Activated T-helper 2 cell treated with anti-CD3 and anti-CD28 coated beads, Interferon-gamma antibody, Interleukin-2, Interleukin-4, amounts not matched to agents 10 μg/mL and 5 μg/mL and 100 μg/mL, durations not matched to agents 14 hours and 24 hours and 36 hours (primary cell): ENCODE results near the gene TAGLN3. TPM values are rescaled to one million over a fixed set of nuclear protein-coding genes. Genes with fewer than 3 reads are reported as not detected.

Experiments used
- DNase-seq: peaks from one replicate; pipeline ENCODE4 v3.0.0; 2021; ENCODE audit warnings: low spot score
- H3K27ac Mint-ChIP-seq: one replicate; pipeline ENCODE4 v1.8.0; 2021; ENCODE audit warnings: mixed read lengths
- H3K27me3 Mint-ChIP-seq: one replicate; pipeline ENCODE4 v1.8.0; 2021; ENCODE audit warnings: low read depth, mixed read lengths
- H3K36me3 Mint-ChIP-seq: one replicate; pipeline ENCODE4 v1.8.0; 2021; ENCODE audit warnings: low read depth, mixed read lengths
- H3K4me1 Mint-ChIP-seq: one replicate; pipeline ENCODE4 v1.8.0; 2021; ENCODE audit warnings: low read depth, mixed read lengths
- H3K4me3 Mint-ChIP-seq: one replicate; pipeline ENCODE4 v1.8.0; 2021; ENCODE audit warnings: low read depth, mild to moderate bottlenecking, moderate library complexity, mixed read lengths
- H3K9me3 Mint-ChIP-seq: one replicate; pipeline ENCODE4 v1.8.0; 2021; ENCODE audit warnings: mixed read lengths
- intact Hi-C: fragments of 100-400 bp; cut with micrococcal nuclease; formaldehyde crosslinking; loops from one replicate; pipeline ENCODE4 v1.15.1; 2023
- total RNA-seq: library from RNA; stranded (reverse); gene quantifications from 2 replicates; pipeline ENCODE4 v1.2.3, GENCODE V29; 2022

TAGLN3 gene
- total RNA-seq, 1 donor from 2014 or later, result 0.34 TPM

DNA sequence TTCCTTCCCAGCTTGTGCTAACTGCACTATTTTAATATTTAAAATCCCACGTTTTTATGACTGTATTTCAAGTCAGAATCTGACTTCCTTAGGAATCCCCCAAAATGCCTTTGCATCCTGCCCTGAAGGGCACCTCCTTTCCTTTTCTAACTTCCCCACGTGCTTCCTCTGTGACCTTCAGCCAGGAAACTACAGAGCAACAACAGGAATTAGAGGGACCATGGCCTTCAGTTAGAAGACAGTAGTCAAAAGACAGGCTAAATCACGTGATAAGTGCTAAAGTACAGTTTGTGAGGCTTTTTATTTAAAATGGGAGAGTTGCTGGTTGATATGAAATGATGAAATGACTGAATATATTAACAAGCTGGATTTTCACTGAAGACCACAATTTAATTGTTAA lies 31.7 kb upstream of the TAGLN3 start:
- DNase-seq, result no peak
- H3K4me3 Mint-ChIP-seq, result no peak overlapping the region
- intact Hi-C loops, result loop anchor here (1.0 to 5.0 kb wide), 6 partner anchors 46 to 388 kb away; no protein-coding TSS in a partner anchor
- no peaks in the 10 kb centered on the region for H3K9me3 Mint-ChIP-seq
- peaks cover 17% of the 10 kb centered on the region for H3K4me1 Mint-ChIP-seq
- H3K36me3 Mint-ChIP-seq, result no peaks in the 10 kb centered on the region
- no peak overlapping the region for H3K27ac Mint-ChIP-seq
- H3K27me3 Mint-ChIP-seq, result peaks cover 6% of the 10 kb centered on the region

DNA sequence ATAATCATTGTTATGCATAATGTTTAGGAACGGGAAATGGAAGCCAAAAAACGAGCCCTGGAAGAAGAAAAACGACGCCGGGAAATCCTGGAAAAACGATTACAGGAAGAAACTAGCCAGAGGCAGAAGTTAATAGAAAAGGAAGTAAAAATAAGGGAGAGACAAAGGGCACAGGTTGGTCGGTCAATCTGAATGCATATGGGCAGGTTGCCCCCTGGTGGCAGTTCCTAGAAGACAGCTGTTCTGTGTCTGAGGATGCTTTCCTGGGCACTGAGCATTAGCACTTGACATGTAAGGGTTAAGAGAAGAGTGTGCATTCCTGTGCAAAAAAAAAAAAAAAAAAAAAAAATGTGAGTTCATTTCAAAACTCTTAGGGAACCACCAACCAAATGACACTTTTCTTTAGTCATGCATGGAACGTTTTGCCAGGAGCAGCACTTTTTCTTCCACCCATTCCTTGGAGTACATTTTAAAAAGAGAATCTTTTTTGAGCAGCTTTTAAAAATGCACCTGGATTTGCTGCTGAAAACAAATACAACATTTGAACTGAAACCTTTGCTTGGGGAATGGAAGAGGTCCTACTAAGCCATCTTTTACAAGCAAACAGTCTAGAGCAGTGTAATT lies 31.0 kb upstream of the TAGLN3 start:
- DNase-seq, result peak; percentile 67
- H3K4me1 Mint-ChIP-seq, result peaks cover 17% of the 10 kb centered on the region
- H3K9me3 Mint-ChIP-seq, result no peaks in the 10 kb centered on the region
- H3K36me3 Mint-ChIP-seq, result no peaks in the 10 kb centered on the region
- intact Hi-C loops, result loop anchor here (1.0 to 5.0 kb wide), 6 partner anchors 46 to 389 kb away; no protein-coding TSS in a partner anchor
- no peak overlapping the region for H3K4me3 Mint-ChIP-seq
- H3K27ac Mint-ChIP-seq, result no peak overlapping the region
- peaks cover 6% of the 10 kb centered on the region for H3K27me3 Mint-ChIP-seq

DNA sequence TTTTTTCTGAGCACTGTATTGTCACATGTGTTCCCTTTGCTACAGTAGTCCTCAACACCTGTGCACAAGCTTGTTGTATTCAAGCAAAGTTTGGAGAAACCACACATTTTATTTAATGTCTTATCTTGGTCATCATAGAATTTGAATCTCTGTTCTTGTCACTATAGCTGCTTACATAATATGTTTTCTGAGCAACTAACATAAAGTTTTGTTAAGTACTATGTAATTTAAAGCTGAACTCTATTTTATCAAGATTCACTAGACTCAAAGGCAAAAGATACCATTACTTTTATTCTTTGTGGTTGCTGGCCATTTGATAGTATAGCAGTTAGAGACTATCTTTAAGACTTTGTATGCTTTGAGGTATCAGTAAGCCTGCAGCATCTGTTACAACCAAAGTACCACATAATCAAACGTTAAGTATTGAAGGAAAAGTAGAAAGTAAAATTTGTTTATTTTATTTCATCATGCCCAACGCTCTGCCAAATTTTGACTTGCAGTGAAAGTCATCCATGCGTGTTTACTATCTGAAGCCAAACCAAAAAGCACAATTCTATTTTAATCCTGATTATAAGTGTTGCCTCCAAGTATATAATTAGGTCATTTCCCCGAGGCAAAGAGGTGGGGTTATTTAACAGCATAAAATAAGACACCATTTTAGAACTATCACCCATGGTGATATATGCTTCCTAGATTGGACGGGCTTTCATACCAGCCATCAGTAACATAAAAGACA lies 30.2 kb upstream of the TAGLN3 start:
- no peak for DNase-seq
- no peaks in the 10 kb centered on the region for H3K36me3 Mint-ChIP-seq
- peaks cover 8% of the 10 kb centered on the region for H3K27me3 Mint-ChIP-seq
- H3K27ac Mint-ChIP-seq, result no peak overlapping the region
- intact Hi-C loops, result loop anchor here (5.0 kb wide), 1 partner anchor 106 kb away; no protein-coding TSS in a partner anchor
- no peak overlapping the region for H3K4me3 Mint-ChIP-seq
- H3K4me1 Mint-ChIP-seq, result peaks cover 13% of the 10 kb centered on the region
- no peaks in the 10 kb centered on the region for H3K9me3 Mint-ChIP-seq

DNA sequence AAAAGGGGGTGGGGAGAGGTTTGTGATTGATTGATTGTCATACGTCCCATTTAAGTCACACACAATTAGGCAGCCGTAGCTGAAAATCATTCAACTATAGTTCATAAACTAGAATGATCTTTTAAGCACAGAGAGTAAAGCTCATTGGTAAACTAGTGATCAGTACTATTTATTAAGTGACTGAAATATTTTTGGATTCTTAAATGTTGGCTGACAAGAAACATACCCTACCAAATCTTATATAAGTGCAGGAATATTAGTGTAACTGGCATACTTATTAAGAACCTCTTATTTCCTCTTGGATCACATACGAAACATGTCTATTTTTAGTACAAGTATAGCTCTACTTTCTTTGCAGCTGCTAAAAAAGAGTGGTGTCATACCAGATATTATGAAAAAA lies 28.3 kb upstream of the TAGLN3 start:
- H3K4me3 Mint-ChIP-seq, result no peak overlapping the region
- intact Hi-C loops, result no loop called here
- no peaks in the 10 kb centered on the region for H3K36me3 Mint-ChIP-seq
- no peak for DNase-seq
- no peaks in the 10 kb centered on the region for H3K9me3 Mint-ChIP-seq
- no peak overlapping the region for H3K27ac Mint-ChIP-seq
- peaks cover 9% of the 10 kb centered on the region for H3K4me1 Mint-ChIP-seq
- H3K27me3 Mint-ChIP-seq, result peaks cover 16% of the 10 kb centered on the region

DNA sequence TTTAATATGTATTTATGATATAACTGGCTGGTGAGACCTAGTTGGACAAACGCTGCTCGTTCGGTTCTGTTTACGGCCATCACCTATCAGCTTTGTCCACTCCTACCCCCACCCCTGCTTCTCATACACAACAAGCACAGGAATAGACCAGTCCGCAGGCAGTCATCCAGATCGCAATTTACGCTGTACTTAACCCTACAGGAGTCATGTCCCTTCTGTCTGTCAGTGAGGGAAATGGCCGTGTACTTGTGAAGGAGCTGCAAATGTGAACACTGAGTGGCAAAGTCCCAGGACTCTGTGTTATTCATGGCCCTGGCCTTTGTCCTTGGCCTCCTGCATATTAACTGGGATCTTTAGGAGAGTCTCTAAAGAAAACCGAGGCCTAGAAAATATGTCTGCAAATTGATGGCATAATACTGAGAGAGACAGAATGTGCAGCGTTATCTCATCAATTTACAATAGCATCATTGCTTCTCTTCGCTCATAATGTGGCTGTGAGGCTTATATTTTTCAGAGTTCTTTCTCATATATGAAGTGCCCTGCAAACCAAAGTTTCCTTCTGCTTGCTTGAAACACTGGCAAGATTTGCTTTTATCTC lies 27.1 kb upstream of the TAGLN3 start:
- H3K27me3 Mint-ChIP-seq, result peaks cover 27% of the 10 kb centered on the region
- H3K36me3 Mint-ChIP-seq, result no peaks in the 10 kb centered on the region
- H3K9me3 Mint-ChIP-seq, result no peaks in the 10 kb centered on the region
- H3K27ac Mint-ChIP-seq, result no peak overlapping the region
- peaks cover 7% of the 10 kb centered on the region for H3K4me1 Mint-ChIP-seq
- DNase-seq, result no peak
- no peak overlapping the region for H3K4me3 Mint-ChIP-seq
- intact Hi-C loops, result no loop called here

DNA sequence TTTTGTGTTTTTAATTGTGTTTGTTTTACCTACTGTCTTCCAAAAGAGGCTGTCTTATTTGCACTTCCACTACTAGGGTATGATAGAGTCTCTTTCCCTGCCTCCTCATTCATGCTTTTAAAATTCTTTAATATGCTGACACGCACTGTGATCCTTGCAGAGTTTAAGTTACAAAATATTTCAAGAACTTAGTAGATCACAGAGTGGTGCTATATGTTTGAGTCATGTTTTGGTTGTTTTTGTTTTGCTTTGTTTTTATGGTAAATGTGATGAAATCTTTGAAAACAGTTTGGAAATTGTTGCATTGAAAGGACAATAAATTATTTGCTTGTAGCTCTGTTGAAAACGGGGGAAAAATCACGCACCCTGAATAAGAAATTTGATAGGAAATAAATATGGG lies 25.8 kb upstream of the TAGLN3 start:
- no peak for DNase-seq
- no peak overlapping the region for H3K4me3 Mint-ChIP-seq
- H3K27ac Mint-ChIP-seq, result no peak overlapping the region
- H3K4me1 Mint-ChIP-seq, result no peaks in the 10 kb centered on the region
- intact Hi-C loops, result no loop called here
- H3K27me3 Mint-ChIP-seq, result peaks cover 29% of the 10 kb centered on the region
- H3K36me3 Mint-ChIP-seq, result no peaks in the 10 kb centered on the region
- H3K9me3 Mint-ChIP-seq, result no peaks in the 10 kb centered on the region

DNA sequence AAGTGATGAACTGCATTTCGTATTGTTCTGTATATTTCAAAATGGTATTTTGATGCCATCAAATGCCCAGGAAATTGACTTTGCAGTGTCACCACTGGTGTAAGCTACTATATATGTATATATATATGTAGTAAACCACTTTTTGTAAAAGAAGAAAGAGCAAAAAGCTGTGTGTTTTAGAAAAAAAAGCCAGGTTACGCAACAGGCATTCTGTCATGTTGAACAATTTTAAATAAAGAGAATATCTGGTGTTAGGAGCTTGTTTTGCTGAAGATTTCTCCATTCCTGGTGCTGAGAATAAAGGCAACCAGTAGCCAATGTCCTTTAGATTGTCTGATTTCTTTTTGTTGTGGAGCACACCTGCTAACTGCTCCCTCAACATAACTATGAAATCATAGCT lies 23.6 kb upstream of the TAGLN3 start:
- H3K27ac Mint-ChIP-seq, result no peak overlapping the region
- H3K9me3 Mint-ChIP-seq, result no peaks in the 10 kb centered on the region
- peaks cover 6% of the 10 kb centered on the region for H3K36me3 Mint-ChIP-seq
- H3K4me3 Mint-ChIP-seq, result no peak overlapping the region
- DNase-seq, result no peak
- intact Hi-C loops, result loop anchor here (5.0 kb wide), 1 partner anchor 428 kb away; no protein-coding TSS in a partner anchor
- peaks cover 11% of the 10 kb centered on the region for H3K4me1 Mint-ChIP-seq
- H3K27me3 Mint-ChIP-seq, result peaks cover 23% of the 10 kb centered on the region

DNA sequence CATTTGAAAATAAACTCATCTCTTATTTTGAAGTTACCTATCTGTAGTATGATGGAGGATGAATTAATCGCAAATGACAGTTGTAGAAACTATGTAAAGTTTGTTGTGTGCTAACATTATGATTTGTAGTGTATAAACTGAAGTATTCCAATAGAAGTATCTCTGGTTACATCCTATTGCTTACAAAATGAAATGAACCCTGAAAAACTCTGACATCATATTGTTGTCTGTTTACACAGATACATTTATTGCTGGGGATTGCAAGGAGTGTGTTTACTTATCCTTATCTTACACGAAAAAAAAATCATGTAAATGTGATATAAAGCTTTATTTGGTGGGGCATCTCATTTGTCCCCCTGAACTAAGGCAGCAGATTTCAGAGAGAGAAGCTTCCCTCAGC lies 22.5 kb upstream of the TAGLN3 start:
- H3K4me1 Mint-ChIP-seq, result peaks cover 21% of the 10 kb centered on the region
- no peak for DNase-seq
- H3K27me3 Mint-ChIP-seq, result peaks cover 23% of the 10 kb centered on the region
- intact Hi-C loops, result loop anchor here (5.0 kb wide), 1 partner anchor 429 kb away; no protein-coding TSS in a partner anchor
- H3K36me3 Mint-ChIP-seq, result peaks cover 12% of the 10 kb centered on the region
- H3K27ac Mint-ChIP-seq, result no peak overlapping the region
- H3K9me3 Mint-ChIP-seq, result no peaks in the 10 kb centered on the region
- H3K4me3 Mint-ChIP-seq, result no peak overlapping the region

DNA sequence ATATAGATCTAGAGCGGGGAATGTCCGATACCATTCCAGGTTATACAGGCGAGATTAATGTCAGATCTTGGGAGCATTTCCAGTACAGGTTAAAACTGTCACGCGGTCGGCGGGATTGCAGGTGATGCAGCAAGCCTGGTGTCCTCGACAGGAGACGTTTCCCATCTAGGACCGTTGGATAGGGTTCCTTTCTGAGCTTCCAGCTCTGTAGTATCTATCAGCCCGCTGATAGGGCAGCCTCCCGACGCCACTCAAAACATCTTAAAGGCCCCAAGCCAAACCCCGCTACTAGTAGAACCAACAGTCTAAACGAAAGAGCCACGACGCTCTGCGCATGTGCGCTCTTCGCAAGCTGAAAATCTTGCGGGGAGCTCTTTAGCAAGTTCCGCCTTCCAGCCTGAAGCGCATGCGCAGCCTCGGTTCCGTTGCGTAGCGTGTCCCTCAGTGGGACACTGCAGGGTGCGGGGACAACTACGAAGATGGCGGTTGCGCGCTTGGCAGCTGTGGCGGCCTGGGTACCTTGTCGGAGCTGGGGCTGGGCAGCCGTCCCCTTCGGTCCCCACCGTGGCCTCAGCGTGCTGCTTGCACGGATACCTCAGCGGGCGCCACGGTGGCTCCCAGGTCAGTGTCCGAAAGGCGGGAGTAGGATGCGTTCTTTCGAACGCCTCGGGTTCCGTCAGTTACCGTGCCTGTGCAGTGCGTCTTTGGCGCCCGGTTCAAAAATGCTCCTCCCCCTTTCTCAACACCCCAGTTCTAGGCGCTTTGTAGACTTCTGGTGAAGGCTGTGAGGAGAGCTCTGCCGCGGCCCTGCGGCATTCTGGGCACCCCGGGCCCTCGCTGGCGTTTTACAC lies 19.9 kb upstream of the TAGLN3 start, which contains the start of gene ABHD10:
Gene ABHD10 (plus strand): TSS at position 444 of the 851 bp plus-strand sequence. CDS start 36 bp downstream, at position 480.
- peak within 1 kb of the TSS; percentile 77 for H3K27ac Mint-ChIP-seq
- H3K4me3 Mint-ChIP-seq, result peak within 1 kb of the TSS; percentile 78
- intact Hi-C loops, result loop anchor here (2.0 to 5.0 kb wide), 2 partner anchors 34 to 432 kb away; no protein-coding TSS in a partner anchor
- peaks cover 32% of the 10 kb centered on the region for H3K36me3 Mint-ChIP-seq
- no peaks in the 10 kb centered on the region for H3K9me3 Mint-ChIP-seq
- DNase-seq, result peak; percentile 94
- H3K4me1 Mint-ChIP-seq, result peaks cover 40% of the 10 kb centered on the region
- H3K27me3 Mint-ChIP-seq, result peaks cover 19% of the 10 kb centered on the region

DNA sequence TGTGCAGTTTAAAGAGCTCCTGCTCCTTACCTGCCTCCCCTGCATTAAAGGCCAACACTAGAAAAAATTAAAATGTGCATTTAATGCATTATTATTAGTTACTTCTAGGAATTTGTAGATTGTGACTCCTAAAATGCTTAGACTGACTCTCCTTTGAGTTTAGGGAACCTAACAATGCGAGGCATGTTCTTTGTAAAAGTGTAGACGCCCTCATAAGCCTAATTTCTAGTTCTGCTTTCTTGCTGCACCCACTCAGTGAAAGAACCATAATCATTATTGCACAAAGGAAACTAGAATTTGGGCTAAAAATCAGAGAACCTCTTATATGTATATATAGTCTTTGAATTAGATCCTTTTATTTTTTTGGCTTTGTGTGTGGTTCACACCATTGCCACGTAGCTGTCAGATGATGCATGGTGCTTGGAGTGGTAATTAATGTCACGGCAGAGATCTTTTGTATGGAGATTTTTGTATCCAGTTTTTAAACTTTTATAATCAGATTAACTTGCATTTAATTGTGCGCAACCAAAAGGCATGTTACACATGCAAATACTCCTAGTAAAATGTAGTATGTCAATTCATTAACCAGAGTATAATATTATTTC lies 19.2 kb upstream of the TAGLN3 start:
- H3K4me3 Mint-ChIP-seq, result peak overlapping the region; percentile 78
- H3K27me3 Mint-ChIP-seq, result peaks cover 15% of the 10 kb centered on the region
- H3K4me1 Mint-ChIP-seq, result peaks cover 46% of the 10 kb centered on the region
- peak overlapping the region; percentile 77 for H3K27ac Mint-ChIP-seq
- DNase-seq, result no peak
- H3K36me3 Mint-ChIP-seq, result peaks cover 37% of the 10 kb centered on the region
- intact Hi-C loops, result loop anchor here (2.0 to 5.0 kb wide), 2 partner anchors 33 to 432 kb away; no protein-coding TSS in a partner anchor
- no peaks in the 10 kb centered on the region for H3K9me3 Mint-ChIP-seq

DNA sequence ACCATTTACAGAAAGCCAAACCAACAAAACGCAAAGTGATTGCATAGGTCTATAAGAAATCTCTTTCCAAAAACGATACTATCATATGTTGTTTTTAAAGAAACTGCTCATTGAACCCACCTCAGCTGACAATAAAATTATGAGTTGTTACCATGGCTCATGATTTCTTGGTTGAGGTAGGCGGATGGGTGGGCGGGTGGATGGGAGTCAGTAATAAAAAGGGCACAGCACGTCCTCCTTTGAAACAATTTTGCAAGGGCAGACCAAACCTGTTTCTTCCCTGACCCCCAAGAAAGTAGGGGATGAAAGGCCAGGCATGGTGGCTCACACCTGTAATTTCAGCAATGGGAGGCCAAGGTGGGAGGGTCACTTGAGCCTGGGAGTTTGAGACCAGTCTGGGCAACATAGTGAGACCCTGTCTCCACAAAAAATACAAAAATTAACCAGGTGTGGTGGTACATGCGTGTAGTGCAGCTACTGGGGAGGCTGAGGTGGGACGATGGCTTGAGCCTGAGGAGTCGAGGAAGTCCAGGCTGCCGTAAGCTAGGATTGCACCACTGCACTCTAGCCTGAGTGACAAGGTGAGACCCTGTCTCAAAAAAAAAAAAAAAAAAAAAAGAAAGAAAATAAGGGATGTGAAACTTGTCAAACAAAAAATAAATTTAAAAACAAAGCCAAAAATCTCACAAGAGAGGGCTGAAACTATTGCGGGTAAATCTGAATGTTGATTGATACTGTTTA lies 17.8 kb upstream of the TAGLN3 start:
- no peak overlapping the region for H3K27ac Mint-ChIP-seq
- no peaks in the 10 kb centered on the region for H3K9me3 Mint-ChIP-seq
- H3K36me3 Mint-ChIP-seq, result peaks cover 51% of the 10 kb centered on the region
- peaks cover 59% of the 10 kb centered on the region for H3K4me1 Mint-ChIP-seq
- intact Hi-C loops, result no loop called here
- H3K27me3 Mint-ChIP-seq, result peaks cover 9% of the 10 kb centered on the region
- no peak for DNase-seq
- peak overlapping the region; percentile 78 for H3K4me3 Mint-ChIP-seq
